T-cell (primary cell): ENCODE results near the gene ILF2. TPM values are rescaled to one million over a fixed set of nuclear protein-coding genes. Genes with fewer than 3 reads are reported as not detected.
A peak's percentile ranks its signal among the peaks of the same experiment; 100 is the strongest.

Experiments
- ATAC-seq, 4 experiments: fragments of 200-7000 bp in 3 of 4; fragments of 150-1000 bp in 1 of 4; cut with Tn5 transposase; replicated peaks in 1 of 4; 1 replicate in 3 of 4; 2 replicates in 1 of 4; pipeline ENCODE4 v1.10.0; 2021; ENCODE audit warnings: moderate library complexity in 3 of 4, mild to moderate bottlenecking in 2 of 4, moderate number of reproducible peaks in 1 of 4
- CTCF ChIA-PET, 2 donors: fragments of 300-600 bp; sonication (Branson Sonifier 250); formaldehyde crosslinking; loops; one replicate each; lab custom pipeline; 2022; ENCODE audit warnings: antibody characterized with exemption in 2 of 2; lab: Charles Lee
- POLR2A ChIA-PET, 2 donors: fragments of 300-600 bp; sonication (Branson Sonifier 250); formaldehyde crosslinking; loops; one replicate each; lab custom pipeline; 2022; ENCODE audit warnings: antibody characterized with exemption in 2 of 2; lab: Charles Lee
- DNase-seq, 35 experiments: peaks; one replicate each; pipeline versions ENCODE4 v3.0.0 to v3.0.0-alpha.2; 2013 to 2023
- H3K27ac ChIP-seq: one replicate; pipeline ENCODE4 v1.5.1; 2013; ENCODE audit warnings: low read length
- H3K27me3 ChIP-seq, 2 experiments: replicated peaks in 1 of 2; 1 replicate in 1 of 2; 2 replicates in 1 of 2; pipeline versions ENCODE4 v1.6.1 to v1.7.0; 2013; ENCODE audit warnings: low read length in 1 of 2, mixed read lengths in 1 of 2; ENCODE audit not compliant: control insufficient read depth in 2 of 2, insufficient read depth in 2 of 2; ENCODE audit errors: extremely low read depth in 1 of 2
- H3K36me3 ChIP-seq, 2 donors: 1 replicate in 1 of 2; 2 replicates in 1 of 2; pipeline versions ENCODE4 v1.6.1 to v1.7.0; 2013; ENCODE audit warnings: low read length in 1 of 2; ENCODE audit not compliant: control insufficient read depth in 2 of 2, insufficient read depth in 1 of 2; ENCODE audit errors: extremely low read depth in 1 of 2
- H3K4me1 ChIP-seq, 2 experiments: 1 replicate in 1 of 2; 2 replicates in 1 of 2; pipeline versions ENCODE4 v1.6.1 to v1.7.0; 2013; ENCODE audit warnings: low read length in 2 of 2, mixed read lengths in 1 of 2; ENCODE audit not compliant: insufficient read depth in 2 of 2, control insufficient read depth in 1 of 2; ENCODE audit errors: extremely low read depth in 1 of 2
- H3K4me3 ChIP-seq, 2 donors: 1 replicate in 1 of 2; 2 replicates in 1 of 2; pipeline versions ENCODE4 v1.5.1 to v1.7.0; 2013; ENCODE audit warnings: mild to moderate bottlenecking in 2 of 2, low read length in 1 of 2, moderate library complexity in 1 of 2; ENCODE audit not compliant: control insufficient read depth in 1 of 2; ENCODE audit errors: extremely low read depth in 1 of 2
- H3K9me3 ChIP-seq: 2 replicates; pipeline ENCODE4 v1.7.0; 2013
- H3K27ac Mint-ChIP-seq, 2 donors: one replicate each; pipeline ENCODE4 v1.8.0; 2020 to 2021; ENCODE audit warnings: mild to moderate bottlenecking in 2 of 2, mixed read lengths in 2 of 2
- H3K27me3 Mint-ChIP-seq, 2 donors: one replicate each; pipeline ENCODE4 v1.8.0; 2021 to 2022; ENCODE audit warnings: mixed read lengths in 2 of 2
- H3K36me3 Mint-ChIP-seq: one replicate; pipeline ENCODE4 v1.8.0; 2021; ENCODE audit warnings: mixed read lengths
- H3K4me1 Mint-ChIP-seq, 3 donors: one replicate each; pipeline ENCODE4 v1.8.0; 2020 to 2022; ENCODE audit warnings: mixed read lengths in 3 of 3, mild to moderate bottlenecking in 1 of 3
- H3K4me3 Mint-ChIP-seq, 3 donors: one replicate each; pipeline ENCODE4 v1.8.0; 2020 to 2022; ENCODE audit warnings: mild to moderate bottlenecking in 3 of 3, mixed read lengths in 3 of 3, moderate library complexity in 3 of 3
- H3K9me3 Mint-ChIP-seq, 3 donors: one replicate each; pipeline ENCODE4 v1.8.0; 2020 to 2022; ENCODE audit warnings: mixed read lengths in 3 of 3
- WGBS: methylation state at CpG from one replicate; pipeline ENCODE4 v1.1.5; 2013; ENCODE audit warnings: missing lambda C conversion rate; ENCODE audit not compliant: insufficient coverage; 5-methylcytosine and 5-hydroxymethylcytosine counted together
- total RNA-seq, 35 experiments: library from RNA in 6 of 35; stranded (reverse) in 6 of 35; fragments of 120-200 nt in 1 of 35; gene quantifications; one replicate each; pipeline versions ENCODE4 v1.2.1 to v1.2.4 and lab custom pipeline; 2013 to 2026

ILF2 gene
- total RNA-seq, 5 donors from 2014 or later (not counting 1 experiment from before 2014, with no cell fraction given) = 86.6 to 137 (median 90.0) TPM

- peak; percentile 88 to 99 (median 94) for DNase-seq
- no peaks in the 10 kb centered on the region for H3K27me3 ChIP-seq
- peak; percentile 89 to 96 (median 90) for ATAC-seq
- no peaks in the 10 kb centered on the region for H3K27me3 Mint-ChIP-seq
- H3K4me1 ChIP-seq = peaks cover 6 to 30% of the 10 kb centered on the region in 2 experiments
- WGBS = 4% methylated on average over 57 of the region's 65 CpGs
- peaks cover 38 to 46% (median 41%) of the 10 kb centered on the region in 3 donors for H3K4me1 Mint-ChIP-seq
- CTCF ChIA-PET = interaction anchor here in 1 of 2 donors (0.6 to 1.5 kb wide), 9 partner anchors 13 to 353 kb away, joined by 3 to 10 read pairs (median 4); partner anchors contain the start of genes INTS3, RAB13 and SNAPIN
- peak within 1 kb of the TSS; percentile 99 for H3K27ac ChIP-seq
- peak within 1 kb of the TSS; percentile 97 to 100 (median 98) for H3K4me3 Mint-ChIP-seq
- H3K9me3 ChIP-seq = no peaks in the 10 kb centered on the region
- H3K36me3 ChIP-seq = peaks cover 7 to 29% of the 10 kb centered on the region in 2 donors
- H3K36me3 Mint-ChIP-seq = peaks cover 16% of the 10 kb centered on the region
- POLR2A ChIA-PET = interaction anchor here (0.6 to 1.9 kb wide), 16 partner anchors 9 to 589 kb away, joined by 3 to 9 read pairs (median 3); partner anchors contain the start of genes ILF2 (in 1 of the 2), INTS3 (in 1 of the 2), JTB (in 1 of the 2) and S100A4 (in 1 of the 2)
- peak within 1 kb of the TSS; percentile 96 to 98 for H3K4me3 ChIP-seq
- no peaks in the 10 kb centered on the region for H3K9me3 Mint-ChIP-seq
- H3K27ac Mint-ChIP-seq = peak within 1 kb of the TSS; percentile 99 to 100
Observed at GRCh38 chr1:153633754-153634665, 36.8 kb downstream of the ILF2 start, which contains the start of gene CHTOP. Gene CHTOP (plus strand): TSS chr1:153634066. CDS start chr1:153636589, 2,523 bp downstream.

- peak in 1 of 35 experiments; percentile 19 for DNase-seq
- Histone ChIP-seq H3K36me3 (peaks cover 4 to 23% of the 10 kb centered on the region in 2 donors), H3K4me3 (peak overlapping the region in 1 of 2 donors; percentile 96), H3K9me3 (no peaks in the 10 kb centered on the region), H3K27ac (peak overlapping the region; percentile 99), H3K27me3 (no peaks in the 10 kb centered on the region), H3K4me1 (peaks cover 6 to 30% of the 10 kb centered on the region in 2 experiments)
- no peaks in the 10 kb centered on the region for H3K27me3 Mint-ChIP-seq
- H3K4me3 Mint-ChIP-seq = peak overlapping the region; percentile 97 to 100 (median 98)
- peaks cover 16% of the 10 kb centered on the region for H3K36me3 Mint-ChIP-seq
- WGBS = 98% methylated on average over 7 of the region's 18 CpGs
- ChIA-PET POLR2A (interaction anchor here in 1 of 2 donors (0.6 to 1.9 kb wide), 11 partner anchors 10 to 590 kb away, joined by 3 to 9 read pairs (median 4); partner anchors contain the start of genes INTS3, JTB, S100A4 and SNAPIN), CTCF (interaction anchor here in 1 of 2 donors (0.6 to 1.5 kb wide), 7 partner anchors 26 to 354 kb away, joined by 3 to 10 read pairs (median 6); partner anchors contain the start of genes INTS3, RAB13 and SNAPIN)
- H3K27ac Mint-ChIP-seq = peak overlapping the region; percentile 99 to 100
- H3K4me1 Mint-ChIP-seq = peaks cover 38 to 42% (median 38%) of the 10 kb centered on the region in 3 donors
- H3K9me3 Mint-ChIP-seq = no peaks in the 10 kb centered on the region
- no peak for ATAC-seq
Observed at GRCh38 chr1:153633161-153633753, 37.5 kb downstream of the ILF2 start.

- H3K36me3 Mint-ChIP-seq = peaks cover 5% of the 10 kb centered on the region
- no peaks in the 10 kb centered on the region for H3K9me3 ChIP-seq
- H3K4me1 Mint-ChIP-seq = peaks cover 23 to 29% (median 28%) of the 10 kb centered on the region in 3 donors
- H3K36me3 ChIP-seq = peaks cover 0 to 3% of the 10 kb centered on the region in 2 donors
- peaks cover 0 to 17% of the 10 kb centered on the region in 2 experiments for H3K27me3 ChIP-seq
- WGBS = 57% methylated on average over 1 of the region's 10 CpGs
- ATAC-seq (no peak), DNase-seq (no peak)
- no peak overlapping the region for H3K4me3 ChIP-seq
- H3K27me3 Mint-ChIP-seq = peaks cover 5 to 10% of the 10 kb centered on the region in 2 donors
- H3K4me3 Mint-ChIP-seq = no peak overlapping the region
- peaks cover 6 to 30% of the 10 kb centered on the region in 2 experiments for H3K4me1 ChIP-seq
- CTCF ChIA-PET = no interaction called here
- no peak overlapping the region for H3K27ac Mint-ChIP-seq
- H3K27ac ChIP-seq = no peak overlapping the region
- POLR2A ChIA-PET = interaction anchor here (0.6 to 0.7 kb wide), 2 partner anchors 63 to 119 kb away, joined by 4 to 6 read pairs; no protein-coding TSS in a partner anchor
- no peaks in the 10 kb centered on the region for H3K9me3 Mint-ChIP-seq
Observed at GRCh38 chr1:153631047-153632022, 39.5 kb downstream of the ILF2 start.

- Mint-ChIP-seq H3K36me3 (peaks cover 5% of the 10 kb centered on the region), H3K9me3 (no peaks in the 10 kb centered on the region), H3K4me1 (peaks cover 15 to 28% (median 22%) of the 10 kb centered on the region in 3 donors), H3K4me3 (no peak overlapping the region), H3K27ac (peak overlapping the region in 1 of 2 donors; percentile 28), H3K27me3 (peaks cover 7 to 12% of the 10 kb centered on the region in 2 donors)
- no peak overlapping the region for H3K27ac ChIP-seq
- DNase-seq (no peak), ATAC-seq (no peak)
- H3K27me3 ChIP-seq = peaks cover 0 to 24% of the 10 kb centered on the region in 2 experiments
- H3K4me3 ChIP-seq = no peak overlapping the region
- H3K36me3 ChIP-seq = no peaks in the 10 kb centered on the region
- POLR2A ChIA-PET = interaction anchor here in 1 of 2 donors (0.6 kb wide), 1 partner anchor 11 kb away, joined by 3 read pairs; no protein-coding TSS in a partner anchor
- H3K9me3 ChIP-seq = no peaks in the 10 kb centered on the region
- peaks cover 2 to 20% of the 10 kb centered on the region in 2 experiments for H3K4me1 ChIP-seq
- 92% methylated on average over 5 of the region's 7 CpGs for WGBS
- CTCF ChIA-PET = no interaction called here
Observed at GRCh38 chr1:153630384-153630783, 40.4 kb downstream of the ILF2 start.

- ChIA-PET POLR2A (interaction anchor here in 1 of 2 donors (0.6 kb wide), 1 partner anchor 11 kb away, joined by 3 read pairs; no protein-coding TSS in a partner anchor), CTCF (no interaction called here)
- H3K27me3 Mint-ChIP-seq = peaks cover 7 to 12% of the 10 kb centered on the region in 2 donors
- Histone ChIP-seq H3K4me1 (peaks cover under 1 to 16% of the 10 kb centered on the region in 2 experiments), H3K4me3 (no peak overlapping the region), H3K27me3 (peaks cover 0 to 24% of the 10 kb centered on the region in 2 experiments), H3K36me3 (no peaks in the 10 kb centered on the region), H3K27ac (no peak overlapping the region), H3K9me3 (no peaks in the 10 kb centered on the region)
- H3K36me3 Mint-ChIP-seq = peaks cover 4% of the 10 kb centered on the region
- ATAC-seq (no peak), DNase-seq (no peak)
- peaks cover 14 to 28% (median 21%) of the 10 kb centered on the region in 3 donors for H3K4me1 Mint-ChIP-seq
- H3K27ac Mint-ChIP-seq = no peak overlapping the region
- H3K9me3 Mint-ChIP-seq = no peaks in the 10 kb centered on the region
- H3K4me3 Mint-ChIP-seq = no peak overlapping the region
- no CpG with 5 or more reads among the region's 1 CpG for WGBS
Observed at GRCh38 chr1:153629971-153630370, 40.8 kb downstream of the ILF2 start.
